RWPE1 (cell line): ENCODE results near the gene PRSS53.

Experiments
- CTCF ChIA-PET: fragments of 350-600 bp; sonication (Branson Sonifier 250); formaldehyde crosslinking; extraction: SDS; loops from one replicate; lab custom pipeline; 2021; lab: Yijun Ruan, JAX
- POLR2A ChIA-PET: fragments of 400-600 bp; formaldehyde crosslinking; extraction: SDS; loops from one replicate; lab custom pipeline; 2020; ENCODE audit warnings: antibody characterized with exemption; ENCODE audit not compliant: low non-redundant PET; lab: Yijun Ruan, JAX
- DNase-seq: peaks from one replicate; pipeline ENCODE4 v3.0.0; 2012; ENCODE audit warnings: low spot score
- H3K27ac ChIP-seq: fragments of 450-650 bp; 2 replicates; pipeline ENCODE4 v1.5.1; 2017
- TF ChIP-seq, protein P1 (sequence below): fragments of 450-650 bp; conservative IDR thresholded peaks from 2 replicates; pipeline ENCODE4 v1.5.1; 2017; ENCODE audit warnings: low read depth, mild to moderate bottlenecking

Gene PRSS53

GRCh38 chr16:31074814-31075183 is 13.9 kb downstream of the PRSS53 start:
- peak overlapping the region; percentile 93 for H3K27ac ChIP-seq
- TF ChIP-seq, protein P1, sequence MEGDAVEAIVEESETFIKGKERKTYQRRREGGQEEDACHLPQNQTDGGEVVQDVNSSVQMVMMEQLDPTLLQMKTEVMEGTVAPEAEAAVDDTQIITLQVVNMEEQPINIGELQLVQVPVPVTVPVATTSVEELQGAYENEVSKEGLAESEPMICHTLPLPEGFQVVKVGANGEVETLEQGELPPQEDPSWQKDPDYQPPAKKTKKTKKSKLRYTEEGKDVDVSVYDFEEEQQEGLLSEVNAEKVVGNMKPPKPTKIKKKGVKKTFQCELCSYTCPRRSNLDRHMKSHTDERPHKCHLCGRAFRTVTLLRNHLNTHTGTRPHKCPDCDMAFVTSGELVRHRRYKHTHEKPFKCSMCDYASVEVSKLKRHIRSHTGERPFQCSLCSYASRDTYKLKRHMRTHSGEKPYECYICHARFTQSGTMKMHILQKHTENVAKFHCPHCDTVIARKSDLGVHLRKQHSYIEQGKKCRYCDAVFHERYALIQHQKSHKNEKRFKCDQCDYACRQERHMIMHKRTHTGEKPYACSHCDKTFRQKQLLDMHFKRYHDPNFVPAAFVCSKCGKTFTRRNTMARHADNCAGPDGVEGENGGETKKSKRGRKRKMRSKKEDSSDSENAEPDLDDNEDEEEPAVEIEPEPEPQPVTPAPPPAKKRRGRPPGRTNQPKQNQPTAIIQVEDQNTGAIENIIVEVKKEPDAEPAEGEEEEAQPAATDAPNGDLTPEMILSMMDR: no peak
- ChIA-PET CTCF (interaction anchor here (2.0 kb wide), 1 partner anchor 89 kb away, joined by 10 read pairs; the partner anchor contains the start of gene HSD3B7), POLR2A (interaction anchor here (0.9 kb wide), 1 partner anchor 9 kb away, joined by 3 read pairs; no protein-coding TSS in a partner anchor)
- DNase-seq: no peak

GRCh38 chr16:31073970-31074813 is 14.6 kb downstream of the PRSS53 start, which contains the start of the genes ZNF646 and ZNF668:
Gene ZNF646 (plus strand): TSS chr16:31074422. CDS start chr16:31076325, 1,903 bp downstream.
Gene ZNF668 (minus strand): TSS chr16:31074240. CDS start chr16:31064459, 9,781 bp downstream.
- TF ChIP-seq, protein P1: no peak
- DNase-seq: peak; percentile 96
- ChIA-PET POLR2A (interaction anchor here (0.6 to 1.4 kb wide), 3 partner anchors 10 to 72 kb away, joined by 3 to 22 read pairs (median 3); no protein-coding TSS in a partner anchor), CTCF (interaction anchor here (0.9 to 2.0 kb wide), 2 partner anchors 68 to 89 kb away, joined by 4 to 10 read pairs; partner anchors contain the start of gene HSD3B7)
- peak within 1 kb of the TSS; percentile 93 for H3K27ac ChIP-seq

DNA sequence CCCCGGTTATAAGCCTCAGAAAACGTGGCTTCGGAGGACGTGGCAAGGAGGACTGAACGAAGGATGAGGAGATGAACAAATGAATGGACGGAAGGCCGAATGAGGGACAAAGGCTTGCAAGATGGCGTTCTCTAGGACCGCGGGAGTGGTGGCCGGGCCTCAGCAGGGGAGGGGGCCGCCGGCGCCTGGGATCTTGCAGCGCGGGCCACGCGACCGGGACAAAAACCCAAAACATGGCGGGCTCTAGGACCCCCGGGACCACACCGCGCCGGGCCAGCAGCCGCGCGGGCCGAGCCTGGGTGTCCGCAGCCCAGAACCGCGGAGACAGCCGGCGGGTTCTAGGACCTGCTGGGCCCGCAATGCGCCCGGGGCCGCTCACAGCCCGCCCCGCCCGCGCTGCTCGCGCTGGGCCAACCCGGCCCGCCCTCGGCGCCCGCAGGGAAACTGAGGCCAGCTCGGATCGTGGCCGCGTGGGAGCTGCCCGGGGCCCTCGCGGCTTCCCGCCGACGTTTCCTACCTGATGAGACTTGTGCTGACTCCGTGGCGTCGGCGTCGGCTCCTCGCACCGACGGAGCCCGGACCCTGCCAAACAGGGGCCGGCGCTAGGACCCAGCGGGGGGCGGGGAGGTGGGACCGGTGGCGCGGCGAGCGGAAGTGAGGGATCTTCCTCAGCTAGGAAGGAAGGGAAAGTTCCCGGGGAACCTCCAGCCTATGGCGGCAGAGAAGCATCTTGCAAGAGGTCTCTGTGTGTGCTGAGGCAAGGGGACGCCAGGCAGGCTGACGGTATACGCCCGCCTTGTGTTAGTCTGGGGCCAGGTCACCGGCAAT is 15.4 kb downstream of the PRSS53 start:
- peak; percentile 92 for DNase-seq
- peak overlapping the region; percentile 93 for H3K27ac ChIP-seq
- POLR2A ChIA-PET: interaction anchor here (0.6 to 1.4 kb wide), 2 partner anchors 19 to 73 kb away, joined by 3 to 22 read pairs; no protein-coding TSS in a partner anchor
- TF ChIP-seq, protein P1: no peak
- CTCF ChIA-PET: interaction anchor here (0.9 to 2.0 kb wide), 2 partner anchors 69 to 88 kb away, joined by 4 to 10 read pairs; partner anchors contain the start of gene HSD3B7

- DNase-seq: peak; percentile 33
- H3K27ac ChIP-seq: peak overlapping the region; percentile 93
- TF ChIP-seq, protein P1: no peak
- ChIA-PET POLR2A (interaction anchor here (0.7 kb wide), 1 partner anchor 181 kb away, joined by 3 read pairs; no protein-coding TSS in a partner anchor), CTCF (interaction anchor here (0.8 to 2.0 kb wide), 2 partner anchors 87 kb away, joined by 5 to 10 read pairs; partner anchors contain the start of gene HSD3B7)
These were observed 16.1 kb downstream of the PRSS53 start for GRCh38 chr16:31072540-31073141.

GRCh38 chr16:31071861-31072260 is 16.9 kb downstream of the PRSS53 start:
- TF ChIP-seq, protein P1: no peak
- peak overlapping the region; percentile 93 for H3K27ac ChIP-seq
- no peak for DNase-seq
- CTCF ChIA-PET: interaction anchor here (0.8 kb wide), 1 partner anchor 86 kb away, joined by 5 read pairs; no protein-coding TSS in a partner anchor
- POLR2A ChIA-PET: no interaction called here
